Panc1 (cell line): Measurements from ENCODE around the gene CCNK. TPM values are rescaled to one million over a fixed set of nuclear protein-coding genes. Genes with fewer than 3 reads are reported as not detected.

Experiments used
- ATAC-seq: fragments of 200-7000 bp; cut with Tn5 transposase; 2 replicates; pipeline ENCODE4 v1.9.1; 2020; ENCODE audit warnings: mild to moderate bottlenecking, moderate library complexity
- BruUV-seq: library from RNA; stranded (reverse); fragments of 400-500 nt; replicated peaks from 2 replicates; lab custom pipeline; 2021; lab: Mats Ljungman, UMichigan
- CTCF ChIA-PET: fragments of 300-600 bp; sonication (Branson Sonifier 250); formaldehyde crosslinking; loops from one replicate; lab custom pipeline; 2022; ENCODE audit warnings: antibody characterized with exemption; lab: Charles Lee
- POLR2A ChIA-PET: fragments of 300-600 bp; sonication (Branson Sonifier 250); formaldehyde crosslinking; loops from one replicate; lab custom pipeline; 2022; ENCODE audit warnings: antibody characterized with exemption; lab: Charles Lee
- DNase-seq: peaks from one replicate; pipeline ENCODE4 v3.0.0-alpha.2; 2010; ENCODE audit warnings: low read depth, low spot score
- H3K27ac ChIP-seq: 2 replicates; pipeline ENCODE4 v1.5.1; 2011; ENCODE audit warnings: mild to moderate bottlenecking, low read length, inconsistent platforms
- H3K27me3 ChIP-seq: fragments of 200-500 bp; sonication (Bioruptor generic); 2 replicates; pipeline ENCODE4 v1.6.0; 2014; ENCODE audit warnings: low read length, inconsistent platforms; ENCODE audit not compliant: control insufficient read depth, insufficient read depth
- H3K36me3 ChIP-seq: fragments of 200-500 bp; sonication (Bioruptor generic); 2 replicates; pipeline ENCODE4 v1.5.1; 2014; ENCODE audit warnings: inconsistent platforms, mild to moderate bottlenecking, low read length, moderate library complexity; ENCODE audit not compliant: control insufficient read depth, insufficient read depth
- H3K4me1 ChIP-seq: 2 replicates; pipeline ENCODE4 v1.5.1; 2011; ENCODE audit warnings: inconsistent platforms, mild to moderate bottlenecking, low read length, moderate library complexity; ENCODE audit not compliant: control insufficient read depth, insufficient read depth
- H3K4me3 ChIP-seq, 2 experiments: 2 replicates each; pipeline ENCODE4 v1.5.1; 2011 to 2012; ENCODE audit warnings: low read depth in 2 of 2, low read length in 2 of 2, mild to moderate bottlenecking in 2 of 2, inconsistent platforms in 1 of 2, moderate library complexity in 1 of 2
- H3K9me3 ChIP-seq: fragments of 200-500 bp; sonication (Bioruptor generic); 2 replicates; pipeline ENCODE4 v1.5.1; 2014; ENCODE audit warnings: low read depth, mild to moderate bottlenecking, inconsistent platforms, low read length, moderate library complexity; ENCODE audit not compliant: control insufficient read depth, insufficient read depth
- POLR2AphosphoS5 ChIP-seq: IDR thresholded peaks from 2 replicates; pipeline ENCODE4 v1.6.1; 2012; ENCODE audit warnings: mild to moderate bottlenecking, low read depth, low read length, moderate library complexity
- SIN3A ChIP-seq: IDR thresholded peaks from 2 replicates; pipeline ENCODE4 v1.6.1; 2012; ENCODE audit warnings: low read depth, mild to moderate bottlenecking, low read length, moderate library complexity, borderline replicate concordance; ENCODE audit not compliant: insufficient read depth
- TCF7L2 ChIP-seq: IDR thresholded peaks from 2 replicates; pipeline ENCODE4 v1.6.1; 2011; ENCODE audit warnings: mild to moderate bottlenecking, low read depth, low read length, inconsistent platforms
- in situ Hi-C: cut with HindIII; loops from 2 replicates; pipeline ENCODE4 v1.10.0; 2016; ENCODE audit warnings: low sequenced_read_pairs, low pct_unique_long_range_greater_than_20kb
- intact Hi-C: fragments of 100-400 bp; cut with micrococcal nuclease; formaldehyde crosslinking; loops from one replicate; pipeline ENCODE4 v1.10.0; 2022; ENCODE audit not compliant: unreplicated experiment
- total RNA-seq: library from RNA; stranded (reverse); gene quantifications from one replicate; pipeline ENCODE4 v1.2.1, GENCODE V29; 2021; ENCODE audit not compliant: unreplicated experiment
- TF ChIP-seq, protein P1 (sequence below): fragments of 450-650 bp; IDR thresholded peaks from 2 replicates; pipeline ENCODE4 v1.5.1; 2017; ENCODE audit warnings: mild to moderate bottlenecking
- TF ChIP-seq, protein P2 (sequence below), 2 experiments: IDR thresholded peaks; 2 replicates each; pipeline ENCODE4 v1.6.1; 2011 to 2012; ENCODE audit warnings: low read depth in 2 of 2, control low read depth in 1 of 2, low read length in 1 of 2, mild to moderate bottlenecking in 1 of 2, moderate library complexity in 1 of 2; ENCODE audit not compliant: insufficient read depth in 1 of 2

The CCNK gene
- total RNA-seq, 1 experiment from 2014 or later, result 47.8 TPM

DNA sequence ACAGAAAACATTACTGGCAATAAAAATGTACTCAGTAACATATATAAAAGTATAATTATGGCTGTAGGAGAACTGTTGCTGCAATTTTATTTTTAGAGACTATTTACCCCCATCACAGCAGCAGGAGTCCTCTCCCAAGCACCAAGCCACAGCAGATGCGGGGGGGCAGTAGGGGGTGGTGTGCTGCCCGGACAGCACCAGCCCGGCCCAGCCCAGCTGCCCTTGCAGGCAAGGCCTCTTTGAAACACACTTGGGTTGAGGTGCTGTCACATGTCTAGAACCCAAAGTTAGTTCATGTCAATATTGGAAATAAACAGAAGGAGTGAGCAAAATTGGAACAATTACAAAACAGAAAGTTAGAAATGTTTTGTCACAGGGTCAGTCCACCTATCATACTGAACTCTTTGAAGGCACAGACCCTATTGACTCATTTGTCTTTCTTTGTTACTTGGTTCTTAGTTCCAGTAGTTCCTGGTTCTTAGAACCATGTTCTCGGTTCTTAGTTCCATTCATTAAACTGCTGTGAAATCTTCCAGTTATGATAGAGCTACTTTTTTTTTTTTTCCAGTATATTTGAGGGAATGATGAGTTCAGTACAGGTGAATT is 22.7 kb downstream of the CCNK start:
- no peaks in the 10 kb centered on the region for H3K9me3 ChIP-seq
- no peak overlapping the region for H3K4me3 ChIP-seq
- POLR2A ChIA-PET, result no interaction called here
- DNase-seq (no peak), ATAC-seq (no peak)
- no TSS peak for BruUV-seq
- intact Hi-C loops (no loop called here), in situ Hi-C loops (no loop called here)
- CTCF ChIA-PET, result no interaction called here
- H3K27me3 ChIP-seq, result no peaks in the 10 kb centered on the region
- TF ChIP-seq, protein P1, sequence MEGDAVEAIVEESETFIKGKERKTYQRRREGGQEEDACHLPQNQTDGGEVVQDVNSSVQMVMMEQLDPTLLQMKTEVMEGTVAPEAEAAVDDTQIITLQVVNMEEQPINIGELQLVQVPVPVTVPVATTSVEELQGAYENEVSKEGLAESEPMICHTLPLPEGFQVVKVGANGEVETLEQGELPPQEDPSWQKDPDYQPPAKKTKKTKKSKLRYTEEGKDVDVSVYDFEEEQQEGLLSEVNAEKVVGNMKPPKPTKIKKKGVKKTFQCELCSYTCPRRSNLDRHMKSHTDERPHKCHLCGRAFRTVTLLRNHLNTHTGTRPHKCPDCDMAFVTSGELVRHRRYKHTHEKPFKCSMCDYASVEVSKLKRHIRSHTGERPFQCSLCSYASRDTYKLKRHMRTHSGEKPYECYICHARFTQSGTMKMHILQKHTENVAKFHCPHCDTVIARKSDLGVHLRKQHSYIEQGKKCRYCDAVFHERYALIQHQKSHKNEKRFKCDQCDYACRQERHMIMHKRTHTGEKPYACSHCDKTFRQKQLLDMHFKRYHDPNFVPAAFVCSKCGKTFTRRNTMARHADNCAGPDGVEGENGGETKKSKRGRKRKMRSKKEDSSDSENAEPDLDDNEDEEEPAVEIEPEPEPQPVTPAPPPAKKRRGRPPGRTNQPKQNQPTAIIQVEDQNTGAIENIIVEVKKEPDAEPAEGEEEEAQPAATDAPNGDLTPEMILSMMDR, result no peak
- TF ChIP-seq SIN3A (no peak), TCF7L2 (no peak), POLR2AphosphoS5 (no peak)
- TF ChIP-seq, protein P2, sequence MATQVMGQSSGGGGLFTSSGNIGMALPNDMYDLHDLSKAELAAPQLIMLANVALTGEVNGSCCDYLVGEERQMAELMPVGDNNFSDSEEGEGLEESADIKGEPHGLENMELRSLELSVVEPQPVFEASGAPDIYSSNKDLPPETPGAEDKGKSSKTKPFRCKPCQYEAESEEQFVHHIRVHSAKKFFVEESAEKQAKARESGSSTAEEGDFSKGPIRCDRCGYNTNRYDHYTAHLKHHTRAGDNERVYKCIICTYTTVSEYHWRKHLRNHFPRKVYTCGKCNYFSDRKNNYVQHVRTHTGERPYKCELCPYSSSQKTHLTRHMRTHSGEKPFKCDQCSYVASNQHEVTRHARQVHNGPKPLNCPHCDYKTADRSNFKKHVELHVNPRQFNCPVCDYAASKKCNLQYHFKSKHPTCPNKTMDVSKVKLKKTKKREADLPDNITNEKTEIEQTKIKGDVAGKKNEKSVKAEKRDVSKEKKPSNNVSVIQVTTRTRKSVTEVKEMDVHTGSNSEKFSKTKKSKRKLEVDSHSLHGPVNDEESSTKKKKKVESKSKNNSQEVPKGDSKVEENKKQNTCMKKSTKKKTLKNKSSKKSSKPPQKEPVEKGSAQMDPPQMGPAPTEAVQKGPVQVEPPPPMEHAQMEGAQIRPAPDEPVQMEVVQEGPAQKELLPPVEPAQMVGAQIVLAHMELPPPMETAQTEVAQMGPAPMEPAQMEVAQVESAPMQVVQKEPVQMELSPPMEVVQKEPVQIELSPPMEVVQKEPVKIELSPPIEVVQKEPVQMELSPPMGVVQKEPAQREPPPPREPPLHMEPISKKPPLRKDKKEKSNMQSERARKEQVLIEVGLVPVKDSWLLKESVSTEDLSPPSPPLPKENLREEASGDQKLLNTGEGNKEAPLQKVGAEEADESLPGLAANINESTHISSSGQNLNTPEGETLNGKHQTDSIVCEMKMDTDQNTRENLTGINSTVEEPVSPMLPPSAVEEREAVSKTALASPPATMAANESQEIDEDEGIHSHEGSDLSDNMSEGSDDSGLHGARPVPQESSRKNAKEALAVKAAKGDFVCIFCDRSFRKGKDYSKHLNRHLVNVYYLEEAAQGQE (IDR thresholded peaks at IDR 0.05; ENCODE audit: insufficient read depth in 1 of 2, low read depth in 2 of 2, low read length in 1 of 2), result no peak
- peaks cover 27% of the 10 kb centered on the region for H3K36me3 ChIP-seq
- H3K4me1 ChIP-seq, result no peaks in the 10 kb centered on the region; the same call in 1 of the 2 replicates
- no peak overlapping the region for H3K27ac ChIP-seq

DNA sequence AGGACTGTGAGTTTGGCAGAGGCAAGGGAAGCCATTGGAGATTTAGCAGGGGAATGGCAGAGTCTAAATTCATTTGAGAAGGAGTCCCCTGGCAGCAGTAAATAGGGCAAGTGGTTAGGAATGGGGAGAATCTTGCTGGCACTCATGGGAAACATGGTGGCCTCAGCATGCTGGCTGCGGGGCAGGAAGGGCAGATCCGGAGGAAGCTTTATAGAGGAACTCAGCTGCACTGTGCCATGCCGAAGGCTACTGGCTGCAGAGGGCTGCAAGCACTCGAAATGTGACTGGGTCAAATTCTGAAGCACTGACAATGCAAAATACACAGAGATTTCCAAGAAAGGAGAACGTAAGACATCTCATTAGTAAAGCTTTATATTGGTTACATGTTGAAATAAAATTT is 23.9 kb downstream of the CCNK start:
- ATAC-seq (no peak), DNase-seq (no peak)
- no peaks in the 10 kb centered on the region for H3K27me3 ChIP-seq
- no peak overlapping the region for H3K27ac ChIP-seq
- H3K36me3 ChIP-seq, result peaks cover 27% of the 10 kb centered on the region
- ChIA-PET POLR2A (no interaction called here), CTCF (no interaction called here)
- in situ Hi-C loops (no loop called here), intact Hi-C loops (no loop called here)
- no peaks in the 10 kb centered on the region for H3K9me3 ChIP-seq
- H3K4me1 ChIP-seq, result no peaks in the 10 kb centered on the region; the same call in 1 of the 2 replicates
- no peak overlapping the region for H3K4me3 ChIP-seq
- no TSS peak for BruUV-seq
- TF ChIP-seq, protein P1, result no peak
- TF ChIP-seq, protein P2 (IDR thresholded peaks at IDR 0.05; ENCODE audit: insufficient read depth in 1 of 2, low read depth in 2 of 2, low read length in 1 of 2), result no peak
- TF ChIP-seq SIN3A, result no peak
- TF ChIP-seq TCF7L2, result no peak
- no peak for TF ChIP-seq POLR2AphosphoS5
